Measurements from ENCODE around the gene STK17B. TPM values are rescaled to one million over a fixed set of nuclear protein-coding genes. Genes with fewer than 3 reads are reported as not detected.

STK17B gene
- total RNA-seq, 1 donor from 2014 or later: 42.6 TPM

DNA sequence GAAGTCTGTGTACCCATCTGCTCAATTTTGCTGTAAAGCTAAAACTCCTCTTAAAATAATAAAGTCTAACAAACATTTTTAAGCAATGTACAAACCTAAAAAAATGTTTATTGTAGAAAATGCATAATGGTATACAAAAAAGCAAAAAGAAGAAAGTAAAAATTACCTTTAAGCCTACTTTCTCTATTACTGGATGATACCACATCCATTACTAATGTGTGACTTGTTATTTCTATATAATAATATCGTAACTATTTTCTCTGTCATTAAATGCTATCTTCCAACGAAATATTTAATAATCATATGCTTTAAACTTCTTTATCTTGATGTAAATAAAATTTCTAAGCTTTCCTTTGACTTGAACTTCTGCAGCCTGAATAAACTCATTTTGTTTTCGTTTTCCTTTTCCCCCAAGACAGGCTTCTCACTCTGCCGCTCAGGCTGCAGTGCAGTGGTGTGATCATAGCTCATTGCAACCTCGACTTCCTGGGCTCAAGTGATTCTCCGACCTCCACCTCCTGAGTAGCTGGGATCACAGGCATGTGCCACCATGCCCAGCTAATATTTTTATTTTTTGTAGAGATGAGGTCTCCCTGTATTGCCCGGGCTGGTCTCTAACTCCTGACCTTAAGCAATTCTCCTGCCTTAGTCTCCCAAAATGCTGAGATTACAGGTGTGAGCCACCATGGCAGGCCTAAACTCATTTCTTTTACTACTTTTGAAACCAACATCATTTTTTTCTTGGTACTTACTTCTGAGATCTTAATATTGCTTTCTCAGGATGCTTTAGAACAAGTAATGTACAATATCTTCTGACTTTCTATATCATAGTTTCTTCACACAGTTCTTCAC, 84.6 kb downstream of the STK17B start:
- H3K4me3 ChIP-seq (ENCODE audit: insufficient read depth, low read depth, low read length): no peak overlapping the region
- no peaks in the 10 kb centered on the region for H3K36me3 Mint-ChIP-seq (ENCODE audit: low read depth, unreplicated experiment)
- no peaks in the 10 kb centered on the region for H3K27me3 Mint-ChIP-seq (ENCODE audit: low read depth, unreplicated experiment)
- no peak overlapping the region for H3K27ac Mint-ChIP-seq (ENCODE audit: unreplicated experiment)
- H3K27ac ChIP-seq (ENCODE audit: low read depth, low read length): no peak overlapping the region
- no peaks in the 10 kb centered on the region for H4K20me1 ChIP-seq (ENCODE audit: insufficient read depth, low read length)
- H2AFZ ChIP-seq (ENCODE audit: low read depth, low read length): no peak overlapping the region
- H3K36me3 ChIP-seq (ENCODE audit: insufficient read depth, low read length): no peaks in the 10 kb centered on the region
- TF ChIP-seq, protein P1, sequence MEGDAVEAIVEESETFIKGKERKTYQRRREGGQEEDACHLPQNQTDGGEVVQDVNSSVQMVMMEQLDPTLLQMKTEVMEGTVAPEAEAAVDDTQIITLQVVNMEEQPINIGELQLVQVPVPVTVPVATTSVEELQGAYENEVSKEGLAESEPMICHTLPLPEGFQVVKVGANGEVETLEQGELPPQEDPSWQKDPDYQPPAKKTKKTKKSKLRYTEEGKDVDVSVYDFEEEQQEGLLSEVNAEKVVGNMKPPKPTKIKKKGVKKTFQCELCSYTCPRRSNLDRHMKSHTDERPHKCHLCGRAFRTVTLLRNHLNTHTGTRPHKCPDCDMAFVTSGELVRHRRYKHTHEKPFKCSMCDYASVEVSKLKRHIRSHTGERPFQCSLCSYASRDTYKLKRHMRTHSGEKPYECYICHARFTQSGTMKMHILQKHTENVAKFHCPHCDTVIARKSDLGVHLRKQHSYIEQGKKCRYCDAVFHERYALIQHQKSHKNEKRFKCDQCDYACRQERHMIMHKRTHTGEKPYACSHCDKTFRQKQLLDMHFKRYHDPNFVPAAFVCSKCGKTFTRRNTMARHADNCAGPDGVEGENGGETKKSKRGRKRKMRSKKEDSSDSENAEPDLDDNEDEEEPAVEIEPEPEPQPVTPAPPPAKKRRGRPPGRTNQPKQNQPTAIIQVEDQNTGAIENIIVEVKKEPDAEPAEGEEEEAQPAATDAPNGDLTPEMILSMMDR (IDR thresholded peaks at IDR 0.05; ENCODE audit: insufficient read depth, low read depth, low read length): no peak
- TF ChIP-seq EZH2 (IDR thresholded peaks at IDR 0.05; ENCODE audit: insufficient read depth, low read length): no peak
- H3K79me2 ChIP-seq (ENCODE audit: insufficient read depth, low read length): no peaks in the 10 kb centered on the region
- no peaks in the 10 kb centered on the region for H3K4me1 Mint-ChIP-seq (ENCODE audit: low read depth, unreplicated experiment)
- no peaks in the 10 kb centered on the region for H3K4me1 ChIP-seq (ENCODE audit: insufficient read depth, low read length)
- H3K4me2 ChIP-seq (ENCODE audit: low read length): no peak overlapping the region
- peaks cover 14% of the 10 kb centered on the region for H3K9me3 Mint-ChIP-seq (ENCODE audit: unreplicated experiment)
- H3K4me3 Mint-ChIP-seq (ENCODE audit: unreplicated experiment): no peak overlapping the region
- DNase-seq (ENCODE audit: low read depth) (no peak), FAIRE-seq (no peak)
- no peak overlapping the region for H3K9ac ChIP-seq (ENCODE audit: low read length)
- no peaks in the 10 kb centered on the region for H3K27me3 ChIP-seq (ENCODE audit: insufficient read depth, low read length)
- peaks cover 3% of the 10 kb centered on the region for H3K9me3 ChIP-seq (ENCODE audit: insufficient read depth, low read depth, low read length)

DNA sequence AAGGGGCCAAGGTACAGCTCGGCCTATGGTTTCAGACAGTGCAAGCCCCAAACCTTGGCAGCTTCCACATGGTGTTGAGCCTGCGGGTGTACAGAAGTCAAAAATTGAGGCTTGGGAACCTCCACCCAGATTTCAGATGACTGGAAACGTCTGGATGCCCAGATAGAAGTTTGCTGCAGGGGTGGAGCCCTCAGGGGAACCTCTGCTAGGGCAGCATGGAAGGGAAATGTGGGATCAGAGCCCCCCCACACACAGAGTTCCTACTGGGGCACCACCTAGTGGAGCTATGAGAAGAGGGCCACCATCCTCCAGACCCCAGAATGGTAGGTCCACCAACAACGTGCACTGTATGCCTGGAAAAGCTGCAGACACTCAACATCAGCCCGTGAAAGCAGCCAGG, 87.8 kb downstream of the STK17B start:
- no peaks in the 10 kb centered on the region for H3K4me1 Mint-ChIP-seq (ENCODE audit: low read depth, unreplicated experiment)
- H3K27me3 Mint-ChIP-seq (ENCODE audit: low read depth, unreplicated experiment): no peaks in the 10 kb centered on the region
- TF ChIP-seq EZH2 (IDR thresholded peaks at IDR 0.05; ENCODE audit: insufficient read depth, low read length): no peak
- TF ChIP-seq, protein P1 (IDR thresholded peaks at IDR 0.05; ENCODE audit: insufficient read depth, low read depth, low read length): no peak
- H3K27ac Mint-ChIP-seq (ENCODE audit: unreplicated experiment): no peak overlapping the region
- no peak overlapping the region for H3K9ac ChIP-seq (ENCODE audit: low read length)
- H3K36me3 Mint-ChIP-seq (ENCODE audit: low read depth, unreplicated experiment): no peaks in the 10 kb centered on the region
- no peaks in the 10 kb centered on the region for H3K79me2 ChIP-seq (ENCODE audit: insufficient read depth, low read length)
- no peak overlapping the region for H3K4me2 ChIP-seq (ENCODE audit: low read length)
- H3K27ac ChIP-seq (ENCODE audit: low read depth, low read length): no peak overlapping the region
- no peak overlapping the region for H3K4me3 Mint-ChIP-seq (ENCODE audit: unreplicated experiment)
- peaks cover 7% of the 10 kb centered on the region for H3K9me3 Mint-ChIP-seq (ENCODE audit: unreplicated experiment)
- no peak overlapping the region for H2AFZ ChIP-seq (ENCODE audit: low read depth, low read length)
- no peak for DNase-seq (ENCODE audit: low read depth)
- H3K9me3 ChIP-seq (ENCODE audit: insufficient read depth, low read depth, low read length): peaks cover 3% of the 10 kb centered on the region
- no peak for FAIRE-seq
- no peaks in the 10 kb centered on the region for H3K27me3 ChIP-seq (ENCODE audit: insufficient read depth, low read length)
- H3K36me3 ChIP-seq (ENCODE audit: insufficient read depth, low read length): no peaks in the 10 kb centered on the region
- no peaks in the 10 kb centered on the region for H3K4me1 ChIP-seq (ENCODE audit: insufficient read depth, low read length)
- H3K4me3 ChIP-seq (ENCODE audit: insufficient read depth, low read depth, low read length): no peak overlapping the region
- no peaks in the 10 kb centered on the region for H4K20me1 ChIP-seq (ENCODE audit: insufficient read depth, low read length)

Other genes starting within 250 kb of the STK17B start
- 0.79 and 1.2 TPM in 2 replicates for gene DNAH7, start 102.7 kb downstream of the STK17B start, total RNA-seq